OCI-LY7 (cell line): Measurements from ENCODE around the gene PDE11A.

Experiments
- EZH2phosphoT487 ChIP-seq: fragments of 200-600 bp; sonication (generic); IDR thresholded peaks from 2 replicates; pipeline ENCODE4 v1.6.1; 2018; ENCODE audit warnings: low read depth, borderline replicate concordance, mild to moderate bottlenecking, mixed run types, antibody characterized with exemption, low read length, moderate library complexity, mixed read lengths
- TF ChIP-seq, protein P1 (sequence below): fragments of 200-600 bp; sonication (generic); conservative IDR thresholded peaks from 2 replicates; pipeline ENCODE4 v1.5.1; 2014; ENCODE audit warnings: mild to moderate bottlenecking, antibody characterized with exemption, low read length, moderate library complexity, mixed read lengths

DNA sequence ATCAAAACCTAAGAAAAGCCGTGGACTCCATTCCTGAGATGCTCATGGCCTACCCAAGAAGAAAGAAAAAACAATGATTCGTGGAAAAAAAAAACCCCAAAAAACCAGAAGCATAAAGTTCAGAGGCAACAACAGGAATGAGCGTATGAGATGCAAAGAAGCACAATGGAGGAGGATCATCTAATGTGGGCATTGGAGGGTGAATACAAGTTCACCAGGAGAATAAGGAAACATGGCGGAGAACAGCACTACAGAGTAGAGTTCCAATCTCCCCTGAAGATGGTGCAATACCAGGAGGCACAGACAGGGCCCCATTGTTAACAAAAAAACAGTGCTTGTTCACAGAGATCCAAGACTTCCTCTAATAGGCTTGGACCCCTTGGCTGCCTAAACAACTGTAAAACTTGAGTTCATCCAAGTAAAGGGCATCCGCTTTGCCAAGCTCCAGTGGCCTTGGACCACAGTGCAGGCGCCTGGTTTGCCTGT lies 337.2 kb downstream of the PDE11A start:
- TF ChIP-seq, protein P1, sequence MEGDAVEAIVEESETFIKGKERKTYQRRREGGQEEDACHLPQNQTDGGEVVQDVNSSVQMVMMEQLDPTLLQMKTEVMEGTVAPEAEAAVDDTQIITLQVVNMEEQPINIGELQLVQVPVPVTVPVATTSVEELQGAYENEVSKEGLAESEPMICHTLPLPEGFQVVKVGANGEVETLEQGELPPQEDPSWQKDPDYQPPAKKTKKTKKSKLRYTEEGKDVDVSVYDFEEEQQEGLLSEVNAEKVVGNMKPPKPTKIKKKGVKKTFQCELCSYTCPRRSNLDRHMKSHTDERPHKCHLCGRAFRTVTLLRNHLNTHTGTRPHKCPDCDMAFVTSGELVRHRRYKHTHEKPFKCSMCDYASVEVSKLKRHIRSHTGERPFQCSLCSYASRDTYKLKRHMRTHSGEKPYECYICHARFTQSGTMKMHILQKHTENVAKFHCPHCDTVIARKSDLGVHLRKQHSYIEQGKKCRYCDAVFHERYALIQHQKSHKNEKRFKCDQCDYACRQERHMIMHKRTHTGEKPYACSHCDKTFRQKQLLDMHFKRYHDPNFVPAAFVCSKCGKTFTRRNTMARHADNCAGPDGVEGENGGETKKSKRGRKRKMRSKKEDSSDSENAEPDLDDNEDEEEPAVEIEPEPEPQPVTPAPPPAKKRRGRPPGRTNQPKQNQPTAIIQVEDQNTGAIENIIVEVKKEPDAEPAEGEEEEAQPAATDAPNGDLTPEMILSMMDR, result no peak
- TF ChIP-seq EZH2phosphoT487, result no peak
